ENCODE results near the gene JMJD1C. TPM values are rescaled to one million over a fixed set of nuclear protein-coding genes. Genes with fewer than 3 reads are reported as not detected.
"Not testable (repeated sequence)": the region's sequence is repeated elsewhere in the genome, so short reads cannot be mapped to it uniquely, and the experiment has no call there.

JMJD1C gene
- total and polyA plus RNA-seq, 12 donors: 14.4 to 70.4 (median 39.2) TPM

GRCh38 chr10:63288170-63288569 is 177.6 kb downstream of the JMJD1C start:
- H3K9me3 ChIP-seq: no peaks in the 10 kb centered on the region
- WGBS, 2 donors: 94 to 100% methylated on average over 1 of the region's 1 CpG
- peaks cover 0 to 31% (median 5%) of the 10 kb centered on the region in 9 donors for H3K4me1 ChIP-seq
- no peaks in the 10 kb centered on the region for H3K27me3 ChIP-seq
- no peaks in the 10 kb centered on the region for H3K36me3 ChIP-seq
- intact Hi-C loops (cut with DNase I): no loop called here
- H3K27ac ChIP-seq: no peak overlapping the region
- ATAC-seq: no peak
- TF ChIP-seq CTCF (IDR thresholded peaks at IDR 0.05): no peak
- no peak overlapping the region for H3K4me3 ChIP-seq
- DNase-seq: no peak

GRCh38 chr10:63286754-63287264 is 179.0 kb downstream of the JMJD1C start:
- Histone ChIP-seq H3K4me3 (no peak overlapping the region), H3K27me3 (no peaks in the 10 kb centered on the region), H3K9me3 (no peaks in the 10 kb centered on the region), H3K36me3 (no peaks in the 10 kb centered on the region), H3K4me1 (peaks cover 0 to 31% (median 0%) of the 10 kb centered on the region in 9 donors), H3K27ac (no peak overlapping the region)
- no peak for DNase-seq
- TF ChIP-seq CTCF (IDR thresholded peaks at IDR 0.05): no peak
- ATAC-seq: no peak
- 89 to 92% methylated on average over 4 of the region's 4 CpGs for WGBS, 2 donors
- intact Hi-C loops (cut with DNase I): no loop called here

DNA sequence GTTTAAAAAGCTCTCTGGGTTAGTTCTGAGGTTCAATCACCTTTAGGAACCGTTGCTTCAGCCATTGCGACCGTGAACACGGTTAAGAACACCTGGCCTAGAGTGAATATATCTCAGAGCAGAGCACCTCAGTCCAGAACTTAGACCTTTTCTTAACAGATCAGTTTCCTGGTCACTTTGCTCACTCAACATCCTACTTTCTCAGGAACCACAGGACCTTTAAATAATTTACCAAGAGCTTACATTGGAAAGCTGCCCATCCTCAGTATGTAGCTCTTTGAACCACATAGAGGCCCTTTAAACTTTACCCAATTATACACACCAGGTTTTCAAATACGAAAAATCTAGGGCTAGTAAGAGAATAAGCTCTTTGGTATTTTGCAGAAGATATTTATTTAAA is 179.4 kb downstream of the JMJD1C start:
- intact Hi-C loops (cut with DNase I): no loop called here
- Histone ChIP-seq H3K4me1 (peaks cover 0 to 31% (median 0%) of the 10 kb centered on the region in 9 donors), H3K9me3 (no peaks in the 10 kb centered on the region), H3K4me3 (no peak overlapping the region), H3K36me3 (no peaks in the 10 kb centered on the region), H3K27me3 (no peaks in the 10 kb centered on the region), H3K27ac (no peak overlapping the region)
- no peak for DNase-seq
- TF ChIP-seq CTCF (IDR thresholded peaks at IDR 0.05): no peak
- 86 to 89% methylated on average over 5 of the region's 5 CpGs for WGBS, 2 donors
- ATAC-seq: no peak

DNA sequence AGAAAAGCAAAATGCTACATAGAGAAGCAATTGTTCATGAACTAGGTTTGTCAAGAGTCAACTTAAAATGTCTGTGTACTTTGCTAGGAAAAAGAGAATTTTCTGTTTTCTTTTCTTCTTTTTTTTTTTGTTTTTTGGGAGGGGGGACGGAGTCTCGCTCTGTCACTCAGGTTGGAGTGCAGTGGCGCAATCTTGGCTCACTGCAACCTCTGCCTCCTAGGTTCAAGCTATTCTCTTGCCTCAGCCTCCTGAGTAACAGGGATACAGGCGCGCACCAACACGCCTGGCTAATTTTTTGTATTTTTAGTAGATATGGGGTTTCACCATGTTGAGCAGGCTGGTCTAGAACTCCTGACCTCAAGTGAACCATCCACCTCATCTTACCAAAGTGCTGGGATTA is 181.9 kb downstream of the JMJD1C start:
- intact Hi-C loops (cut with DNase I); ATAC-seq: not testable (repeated sequence)

DNA sequence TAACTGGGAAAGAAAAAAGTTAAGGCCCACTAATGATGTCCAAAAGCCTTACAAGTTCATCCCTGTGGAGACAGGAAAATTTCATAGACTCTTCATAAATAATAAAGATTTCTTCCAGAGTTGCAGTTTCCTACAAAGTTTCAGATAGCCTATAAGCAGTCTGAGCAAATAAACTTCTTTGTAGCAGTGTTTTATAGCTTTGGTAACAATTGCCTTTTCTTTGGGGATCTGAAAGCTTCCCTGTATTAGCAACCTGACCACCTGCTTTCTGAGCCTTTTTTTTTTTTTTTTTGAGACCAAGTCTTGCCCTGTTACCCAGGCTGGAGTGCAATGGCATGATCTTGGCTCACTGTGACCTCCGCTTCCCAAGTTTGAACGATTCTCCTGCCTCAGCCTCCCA is 182.7 kb downstream of the JMJD1C start:
- no peak for DNase-seq
- intact Hi-C loops (cut with DNase I): no loop called here

More for the DNA sequence above, 181.9 kb downstream of the JMJD1C start:
- not testable (repeated sequence) for DNase-seq, H3K9me3 ChIP-seq, H3K4me3 ChIP-seq, H3K36me3 ChIP-seq, H3K27ac ChIP-seq, H3K27me3 ChIP-seq
- 98 to 99% methylated on average over 6 of the region's 6 CpGs for WGBS, 2 donors
- peaks cover 0 to 31% (median 0%) of the 10 kb centered on the region in 9 donors for H3K4me1 ChIP-seq

More for the DNA sequence above, 182.7 kb downstream of the JMJD1C start:
- Histone ChIP-seq H3K4me3 (no peak overlapping the region), H3K27me3 (no peaks in the 10 kb centered on the region), H3K27ac (no peak overlapping the region), H3K9me3 (no peaks in the 10 kb centered on the region), H3K36me3 (peaks cover 0 to 2% (median 0%) of the 10 kb centered on the region in 9 donors), H3K4me1 (peaks cover 0 to 31% (median 0%) of the 10 kb centered on the region in 9 donors)
- no peak for TF ChIP-seq CTCF (IDR thresholded peaks at IDR 0.05)
- no peak for ATAC-seq
- WGBS, 2 donors: 92 to 98% methylated on average over 2 of the region's 2 CpGs

Measured in heart right ventricle (tissue), 16 donors.